22Rv1 (cell line): ENCODE results near the gene IFT88.

ENCODE experiments used
- H3K27ac ChIP-seq: fragments of 450-650 bp; 2 replicates; pipeline ENCODE4 v1.5.1; 2017
- ZFX ChIP-seq: fragments of 450-650 bp; IDR thresholded peaks from 2 replicates; pipeline ENCODE4 v1.6.1; 2017; ENCODE audit warnings: antibody characterized with exemption, borderline replicate concordance
- TF ChIP-seq, protein P1 (sequence below): fragments of 450-650 bp; IDR thresholded peaks from 2 replicates; pipeline ENCODE4 v1.5.1; 2017; ENCODE audit warnings: mild to moderate bottlenecking

IFT88 gene

DNA sequence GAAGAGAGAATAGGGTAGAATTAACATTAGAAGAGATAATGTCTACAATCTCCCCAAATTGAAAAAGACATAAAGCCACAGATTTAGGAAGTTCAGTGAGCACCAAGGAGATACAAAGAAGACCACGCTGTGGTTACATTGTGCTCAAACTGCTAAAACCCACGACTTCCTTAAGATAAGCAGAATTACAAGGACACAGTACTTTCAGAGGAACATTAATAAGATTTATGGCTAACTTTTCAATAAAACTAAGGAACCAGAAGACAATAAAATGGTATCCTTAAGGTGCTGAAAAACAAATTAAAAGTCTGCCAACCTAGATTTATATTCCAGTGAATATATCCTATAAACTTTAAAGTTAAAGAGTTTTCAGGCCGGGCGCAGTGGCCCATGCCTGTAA, 129.1 kb downstream of the IFT88 start:
- no peak overlapping the region for H3K27ac ChIP-seq
- TF ChIP-seq, protein P1, sequence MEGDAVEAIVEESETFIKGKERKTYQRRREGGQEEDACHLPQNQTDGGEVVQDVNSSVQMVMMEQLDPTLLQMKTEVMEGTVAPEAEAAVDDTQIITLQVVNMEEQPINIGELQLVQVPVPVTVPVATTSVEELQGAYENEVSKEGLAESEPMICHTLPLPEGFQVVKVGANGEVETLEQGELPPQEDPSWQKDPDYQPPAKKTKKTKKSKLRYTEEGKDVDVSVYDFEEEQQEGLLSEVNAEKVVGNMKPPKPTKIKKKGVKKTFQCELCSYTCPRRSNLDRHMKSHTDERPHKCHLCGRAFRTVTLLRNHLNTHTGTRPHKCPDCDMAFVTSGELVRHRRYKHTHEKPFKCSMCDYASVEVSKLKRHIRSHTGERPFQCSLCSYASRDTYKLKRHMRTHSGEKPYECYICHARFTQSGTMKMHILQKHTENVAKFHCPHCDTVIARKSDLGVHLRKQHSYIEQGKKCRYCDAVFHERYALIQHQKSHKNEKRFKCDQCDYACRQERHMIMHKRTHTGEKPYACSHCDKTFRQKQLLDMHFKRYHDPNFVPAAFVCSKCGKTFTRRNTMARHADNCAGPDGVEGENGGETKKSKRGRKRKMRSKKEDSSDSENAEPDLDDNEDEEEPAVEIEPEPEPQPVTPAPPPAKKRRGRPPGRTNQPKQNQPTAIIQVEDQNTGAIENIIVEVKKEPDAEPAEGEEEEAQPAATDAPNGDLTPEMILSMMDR: no peak
- no peak for TF ChIP-seq ZFX

DNA sequence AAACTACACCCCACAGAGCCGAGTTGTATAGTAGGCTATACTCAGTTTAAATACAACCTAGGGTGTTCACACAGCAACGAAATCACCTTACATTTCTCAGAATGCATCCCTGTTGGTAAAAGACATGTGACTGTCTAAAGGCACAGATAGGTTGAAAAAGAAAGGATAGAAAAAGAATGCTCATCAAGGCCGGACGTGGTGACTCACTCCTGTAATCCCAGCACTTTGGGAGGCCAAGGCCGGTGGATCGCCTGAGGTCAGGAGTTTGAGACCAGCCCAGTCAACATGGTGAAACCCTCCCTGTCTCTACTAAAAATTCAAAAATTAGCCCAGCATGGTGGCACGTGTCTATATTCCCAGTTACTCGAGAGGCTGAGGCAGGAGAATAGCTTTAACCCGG, 132.8 kb downstream of the IFT88 start:
- no peak overlapping the region for H3K27ac ChIP-seq
- TF ChIP-seq ZFX: no peak
- TF ChIP-seq, protein P1: no peak

DNA sequence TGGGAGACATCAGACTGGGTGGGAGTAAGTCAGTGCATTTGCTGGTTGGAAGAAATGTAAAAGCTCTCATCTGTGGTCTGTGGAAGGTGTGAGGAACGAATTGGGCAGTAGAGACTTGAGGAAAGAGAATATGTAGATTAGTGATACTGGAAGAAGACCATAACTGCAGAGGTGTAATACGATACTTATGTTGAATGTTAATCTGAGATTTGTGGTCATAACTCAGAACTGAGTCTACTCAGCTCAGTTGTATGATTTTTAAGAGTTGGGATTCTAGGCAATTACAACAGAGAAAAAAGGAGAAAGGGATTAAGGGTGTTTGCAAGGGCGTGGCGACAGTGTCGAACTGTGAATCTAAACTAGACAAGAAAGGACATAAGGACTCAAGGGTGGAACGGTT, 133.3 kb downstream of the IFT88 start:
- TF ChIP-seq, protein P1: no peak
- H3K27ac ChIP-seq: no peak overlapping the region

DNA sequence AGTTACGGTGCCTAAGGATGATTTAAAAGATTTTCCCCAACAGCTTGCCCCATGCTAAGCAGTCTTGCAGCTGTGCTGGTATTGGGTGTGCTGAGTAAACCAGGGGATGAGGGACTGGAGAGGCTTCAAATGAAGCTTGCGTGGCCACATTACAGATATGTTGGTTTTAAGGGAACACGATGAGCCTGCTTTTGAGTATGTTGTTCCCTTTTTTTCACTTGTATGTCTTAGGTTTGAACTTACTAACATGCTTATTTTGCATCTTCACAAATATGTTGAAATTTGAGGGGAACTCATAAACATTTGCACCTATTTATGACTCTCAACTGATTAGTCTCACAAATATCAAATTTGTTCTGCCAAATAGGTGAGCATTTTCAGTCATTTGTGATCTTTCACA, 134.5 kb downstream of the IFT88 start:
- TF ChIP-seq ZFX: no peak
- TF ChIP-seq, protein P1: no peak
- H3K27ac ChIP-seq: no peak overlapping the region

DNA sequence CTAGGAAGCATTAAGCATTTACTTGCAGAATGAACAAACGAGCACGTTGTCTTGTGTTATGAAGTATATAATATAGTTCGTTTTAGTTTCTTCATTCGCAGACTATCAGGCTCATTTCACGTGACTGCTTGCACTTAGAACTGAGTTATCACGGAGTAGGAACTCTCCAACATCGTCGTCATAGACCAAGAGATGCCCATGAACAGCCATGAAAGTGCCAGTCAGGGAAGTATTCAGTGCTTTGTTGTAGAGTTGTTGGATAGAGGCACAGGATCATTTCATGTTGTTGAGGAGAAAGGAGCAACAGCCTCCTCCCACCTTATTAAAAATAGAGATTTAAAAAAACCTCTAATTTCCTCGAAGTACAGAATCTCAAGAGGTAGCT, 135.6 kb downstream of the IFT88 start:
- TF ChIP-seq ZFX: no peak
- TF ChIP-seq, protein P1: no peak
- no peak overlapping the region for H3K27ac ChIP-seq

DNA sequence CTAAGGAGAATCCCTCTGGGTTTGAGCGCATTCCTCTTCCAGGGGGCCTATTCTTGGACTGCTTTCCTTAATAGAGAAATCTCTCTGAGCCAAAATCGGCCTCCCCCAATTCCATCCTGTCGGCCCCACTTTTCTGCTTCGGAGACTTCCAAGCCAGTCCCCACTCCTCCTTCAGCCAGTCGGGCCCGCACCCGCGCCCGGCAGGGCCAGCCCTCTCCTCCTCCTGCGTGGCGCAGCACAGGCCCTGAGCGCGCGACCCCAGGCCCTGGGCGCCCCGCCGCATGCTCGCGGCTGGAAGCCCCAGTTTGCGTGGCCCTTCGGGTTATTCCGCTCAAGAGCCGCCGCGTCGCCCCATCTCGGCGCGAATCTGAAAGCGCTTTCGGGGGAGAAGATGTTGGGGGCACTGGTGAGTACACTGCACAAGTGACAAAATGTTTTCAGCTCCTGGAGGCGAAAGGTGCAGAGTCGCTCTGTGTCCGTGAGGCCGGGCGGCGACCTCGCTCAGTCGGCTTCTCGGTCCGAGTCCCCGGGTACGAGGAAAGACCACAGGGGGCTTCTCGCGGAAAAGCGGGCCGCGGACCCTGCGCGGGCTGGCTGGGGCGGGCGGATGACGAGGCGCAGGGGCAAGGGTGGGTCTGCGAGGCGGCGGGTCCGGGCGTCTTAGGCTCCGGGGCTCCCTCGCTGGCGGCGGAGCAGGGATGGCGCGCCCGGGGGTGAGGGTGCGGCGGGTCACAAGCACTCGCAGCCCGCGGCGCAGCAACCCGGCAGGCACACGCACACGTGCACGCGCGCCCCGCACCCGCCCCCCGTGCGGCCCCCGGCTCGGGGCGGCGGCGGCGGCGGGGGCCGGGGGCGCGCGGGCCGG, 136.2 kb downstream of the IFT88 start, which contains the start of gene IL17D:
IL17D (plus strand) TSS at position 785 of the 865 bp plus-strand sequence. CDS start 303 bp downstream, outside the sequence.
- H3K27ac ChIP-seq: peak within 1 kb of the TSS; percentile 48; the same call in 1 of the 2 replicates
- TF ChIP-seq ZFX: no peak
- TF ChIP-seq, protein P1: no peak

DNA sequence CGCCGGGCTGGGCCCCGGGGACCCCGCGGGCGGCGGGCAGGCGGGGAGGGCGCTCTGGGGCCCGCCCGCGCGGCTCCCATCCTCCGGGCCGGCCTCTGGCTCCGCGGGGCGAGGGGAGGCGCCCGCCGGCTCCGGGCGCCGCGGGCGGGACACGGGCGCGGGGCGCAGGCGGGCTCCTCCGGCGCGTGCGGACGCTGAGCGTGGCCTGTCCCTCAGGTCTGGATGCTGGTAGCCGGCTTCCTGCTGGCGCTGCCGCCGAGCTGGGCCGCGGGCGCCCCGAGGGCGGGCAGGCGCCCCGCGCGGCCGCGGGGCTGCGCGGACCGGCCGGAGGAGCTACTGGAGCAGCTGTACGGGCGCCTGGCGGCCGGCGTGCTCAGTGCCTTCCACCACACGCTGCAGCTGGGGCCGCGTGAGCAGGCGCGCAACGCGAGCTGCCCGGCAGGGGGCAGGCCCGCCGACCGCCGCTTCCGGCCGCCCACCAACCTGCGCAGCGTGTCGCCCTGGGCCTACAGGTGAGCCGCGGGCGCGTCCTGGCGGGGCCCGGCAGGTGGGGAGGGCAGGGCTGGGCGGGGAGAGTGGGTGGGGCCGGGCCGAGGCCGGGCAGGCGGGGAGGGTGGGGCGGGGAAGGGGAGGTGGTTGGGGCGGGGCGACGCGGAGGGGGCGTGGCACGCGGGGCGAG, 137.0 kb downstream of the IFT88 start:
- peak overlapping the region; percentile 48; the same call in 1 of the 2 replicates for H3K27ac ChIP-seq
- TF ChIP-seq, protein P1: peak; percentile 74
- TF ChIP-seq ZFX: no peak
